ENCODE results near the gene F2. TPM values are rescaled to one million over a fixed set of nuclear protein-coding genes. Genes with fewer than 3 reads are reported as not detected.

The F2 gene
- total and polyA plus RNA-seq, 2 of the 13 experiments (the other 11 are each of a cell fraction or from before 2014, with no cell fraction given): 330 to 801 TPM

GRCh38 chr11:46719543-46720218, 668 bp downstream of the F2 start (continued):
- TF ChIP-seq SPEN (CRISPR knock-in tag; IDR thresholded peaks at IDR 0.05; ENCODE audit: low read depth) (0 out of 2 replicates have a peak, but pooled peaks have one; percentile 13), ZNF670 (CRISPR knock-in tag; IDR thresholded peaks at IDR 0.05; ENCODE audit: borderline replicate concordance) (peak; percentile 29; the same call in 1 of the 2 replicates), EHMT2 (IDR thresholded peaks at IDR 0.05; ENCODE audit: borderline replicate concordance, low read depth, low read length) (no peak)

- Histone ChIP-seq H2AFZ (ENCODE audit: low read length) (no peak overlapping the region), H3K27me3 (ENCODE audit: control insufficient read depth in 1 of 2, insufficient read depth in 2 of 2, low read length in 2 of 2) (no peaks in the 10 kb centered on the region; a peak in 1 of 5 replicates), H3K9ac (ENCODE audit: insufficient read depth, low read depth, low read length) (peak overlapping the region; percentile 26; the same call in 1 of the 2 replicates), H3K4me1 (ENCODE audit: insufficient read depth, low read length) (peaks cover 87% of the 10 kb centered on the region), H3K4me3 (replicated peaks in 1 of 3; ENCODE audit: insufficient read depth in 1 of 3, low read depth in 2 of 3, low read length in 3 of 3) (peak overlapping the region in 2 of 3 experiments; percentile 27 to 92; a peak in 4 of 6 replicates), H3K9me3 (ENCODE audit: low read length) (no peaks in the 10 kb centered on the region), H3K79me2 (ENCODE audit: insufficient read depth, low read length) (peaks cover 64% of the 10 kb centered on the region), H4K20me1 (ENCODE audit: insufficient read depth, low read length) (peaks cover 29% of the 10 kb centered on the region), H3K27ac (ENCODE audit: extremely low read length, insufficient read depth, low read length) (peak overlapping the region; percentile 25), H3K36me3 (replicated peaks in 1 of 2; ENCODE audit: control insufficient read depth in 1 of 2, insufficient read depth in 2 of 2, low read length in 2 of 2) (peaks cover 13 to 32% of the 10 kb centered on the region in 2 experiments), H3K4me2 (ENCODE audit: low read depth, low read length) (peak overlapping the region; percentile 94)
- POLR2A ChIA-PET: interaction anchor here (2.4 to 12.3 kb wide), 7 partner anchors 8 to 50 kb away, joined by 8 to 272 read pairs (median 38); partner anchors contain the start of genes ARHGAP1 and ZNF408
- intact Hi-C loops (cut with micrococcal nuclease; ENCODE audit: unreplicated experiment): no loop called here
- CTCF ChIA-PET (ENCODE audit: low intra/inter-chr PET ratio, low total read pairs): no interaction called here
- DNase-seq (ENCODE audit: low spot score): no peak
- in situ Hi-C loops (cut with HindIII; ENCODE audit: extremely low pct_ligation_motif_present, low pct_unique_long_range_greater_than_20kb): no loop called here
- BruUV-seq (replicated peaks): no TSS peak
- no peak for FAIRE-seq
- ATAC-seq: no peak
- WGBS (ENCODE audit: low lambda C conversion rate): 80% methylated on average over 6 of the region's 6 CpGs
- TF ChIP-seq ZFYVE20 (CRISPR knock-in tag; IDR thresholded peaks at IDR 0.05; ENCODE audit: borderline replicate concordance, low read depth): no peak
- TF ChIP-seq POLR2A (IDR thresholded peaks at IDR 0.05; ENCODE audit: insufficient read depth in 1 of 2, low read depth in 2 of 2, low read length in 2 of 2): peak in 1 of 2 experiments; percentile 27; a peak in 1 of 4 replicates
- no peak for TF ChIP-seq ZNF234 (CRISPR knock-in tag; conservative IDR thresholded peaks at IDR 0.05)
- no peak for TF ChIP-seq TAF1 (CRISPR knock-in tag; IDR thresholded peaks at IDR 0.05)
- TF ChIP-seq KLF16 (CRISPR knock-in tag; IDR thresholded peaks at IDR 0.05): 0 out of 4 replicates have a peak, but pooled peaks of 1 of the 2 experiments have one; percentile 8
- TF ChIP-seq ELF1 (CRISPR knock-in tag; IDR thresholded peaks at IDR 0.05): no peak
- TF ChIP-seq LBX2 (CRISPR knock-in tag; IDR thresholded peaks at IDR 0.05; ENCODE audit: borderline replicate concordance): no peak
- TF ChIP-seq CREB1 (IDR thresholded peaks at IDR 0.05): peak; percentile 56; the same call in 1 of the 2 replicates
- TF ChIP-seq CREB1 (CRISPR knock-in tag; IDR thresholded peaks at IDR 0.05): no peak
- TF ChIP-seq AHDC1 (CRISPR knock-in tag; IDR thresholded peaks at IDR 0.05; ENCODE audit: borderline replicate concordance): 0 out of 2 replicates have a peak, but pooled peaks have one; percentile 14
- TF ChIP-seq ZNF691 (CRISPR knock-in tag; IDR thresholded peaks at IDR 0.05; ENCODE audit: borderline replicate concordance, low read depth): 0 out of 2 replicates have a peak, but pooled peaks have one; percentile 50
- peak; percentile 58 for TF ChIP-seq RBM22 (optimal IDR thresholded peaks at IDR 0.05; ENCODE audit: low read length)
- no peak for TF ChIP-seq MTF1 (CRISPR knock-in tag; IDR thresholded peaks at IDR 0.05)
Measured at GRCh38 chr11:46721286-46721685, 2.3 kb downstream of the F2 start.
